ENCODE measurements around the gene GTF2H4. TPM values are rescaled to one million over a fixed set of nuclear protein-coding genes. Genes with fewer than 3 reads are reported as not detected.

The GTF2H4 gene
- total and polyA plus RNA-seq, 2 of the 8 experiments (the other 6 are each of a cell fraction or from before 2014, with no cell fraction given) = 42.3 to 53.4 TPM

- DNase-seq (ENCODE audit: low read depth in 1 of 2, low spot score in 2 of 2) (no peak), FAIRE-seq (no peak)
- H2BK5ac ChIP-seq (ENCODE audit: low read depth, low read length) = no peak overlapping the region
- no peak overlapping the region for H3K56ac ChIP-seq (replicated peaks; ENCODE audit: insufficient read length, low read depth, low read length)
- no peaks in the 10 kb centered on the region for H3K9me3 ChIP-seq (ENCODE audit: insufficient read depth in 2 of 2, low read depth in 1 of 2, low read length in 1 of 2)
- CTCF ChIA-PET (ENCODE audit: partially characterized antibody) = interaction anchor here (0.6 to 4.5 kb wide), 9 partner anchors 11 to 266 kb away, joined by 3 to 26 read pairs (median 4); no protein-coding TSS in a partner anchor
- H3K9ac ChIP-seq (replicated peaks in 1 of 4; ENCODE audit: extremely low read depth in 1 of 4, low read depth in 3 of 4, low read length in 3 of 4) = no peak overlapping the region
- POLR2A ChIA-PET (ENCODE audit: partially characterized antibody) = no interaction called here
- no peaks in the 10 kb centered on the region for H3K79me2 ChIP-seq (ENCODE audit: control insufficient read depth in 1 of 2, insufficient read depth in 2 of 2, low read length in 2 of 2)
- no peak overlapping the region for H3K4ac ChIP-seq (replicated peaks; ENCODE audit: insufficient read length, low read depth, low read length)
- no peak overlapping the region for H3K23ac ChIP-seq (ENCODE audit: insufficient read length)
- H4K8ac ChIP-seq (ENCODE audit: extremely low read depth, insufficient read depth, low read length) = no peak overlapping the region
- H3K27me3 ChIP-seq (replicated peaks in 1 of 4; ENCODE audit: control insufficient read depth in 3 of 4, extremely low read depth in 1 of 4, insufficient read depth in 3 of 4, low read length in 3 of 4) = no peaks in the 10 kb centered on the region; a peak in 1 of 7 replicates
- H2BK20ac ChIP-seq (ENCODE audit: low read length) = no peak overlapping the region
- H3K79me1 ChIP-seq (ENCODE audit: low read depth, low read length) = no peaks in the 10 kb centered on the region
- peak overlapping the region; percentile 71; the same call in 1 of the 2 replicates for H2BK12ac ChIP-seq (ENCODE audit: low read depth, low read length)
- no peak overlapping the region for H4K91ac ChIP-seq (replicated peaks; ENCODE audit: insufficient read length, low read length)
- no peak overlapping the region for H3K27ac ChIP-seq (ENCODE audit: low read depth, low read length)
- no peak overlapping the region for H2BK120ac ChIP-seq (replicated peaks; ENCODE audit: low read depth, low read length)
- H4K5ac ChIP-seq (ENCODE audit: insufficient read length, low read depth, low read length) = no peak overlapping the region
- no peak overlapping the region for H2AK5ac ChIP-seq (ENCODE audit: low read depth, low read length)
- H3K18ac ChIP-seq (ENCODE audit: extremely low read depth, low read length) = no peak overlapping the region
- H4K20me1 ChIP-seq (replicated peaks in 1 of 2; ENCODE audit: control insufficient read depth in 1 of 2, insufficient read depth in 2 of 2, low read length in 2 of 2) = no peaks in the 10 kb centered on the region
- WGBS, 2 experiments (ENCODE audit: extremely low coverage in 1 of 2, insufficient coverage in 1 of 2, insufficient read length in 1 of 2, insufficient replicate concordance in 2 of 2, low coverage in 1 of 2, low lambda C conversion rate in 2 of 2, missing lambda C conversion rate in 1 of 2) = 88% methylated on average over 4 of the region's 4 CpGs; no CpG with 5 or more reads in 1 of the 2 experiments
- no peak overlapping the region for H3K14ac ChIP-seq (ENCODE audit: insufficient read length)
- no peaks in the 10 kb centered on the region; the same call in 1 of the 2 replicates for H3K23me2 ChIP-seq (ENCODE audit: low read depth, low read length)
- no peak overlapping the region for H3K4me3 ChIP-seq (ENCODE audit: extremely low read depth in 1 of 4, insufficient read depth in 2 of 4, low read depth in 3 of 4, low read length in 4 of 4)
- H2AFZ ChIP-seq (ENCODE audit: low read length) = no peak overlapping the region
- no peak overlapping the region for H3K4me2 ChIP-seq (ENCODE audit: insufficient read depth in 1 of 2, low read depth in 2 of 2, low read length in 2 of 2)
- H2BK15ac ChIP-seq (ENCODE audit: low read length) = no peak overlapping the region
- no peaks in the 10 kb centered on the region for H3K36me3 ChIP-seq (ENCODE audit: control insufficient read depth in 2 of 4, insufficient read depth in 4 of 4, low read length in 3 of 4)
- H3K4me1 ChIP-seq (replicated peaks in 1 of 4; ENCODE audit: control insufficient read depth in 3 of 4, insufficient read depth in 4 of 4, low read length in 3 of 4) = peaks cover 6 to 9% (median 8%) of the 10 kb centered on the region in 4 experiments
- TF ChIP-seq ASH2L (IDR thresholded peaks at IDR 0.05; ENCODE audit: low read length) (no peak), JUN (IDR thresholded peaks at IDR 0.05; ENCODE audit: low read depth, low read length) (no peak), HDAC2 (IDR thresholded peaks at IDR 0.05; ENCODE audit: borderline replicate concordance in 1 of 2, low read depth in 2 of 2, low read length in 2 of 2) (no peak), TBP (IDR thresholded peaks at IDR 0.05; ENCODE audit: low read depth, low read length) (no peak), SP2 (IDR thresholded peaks at IDR 0.05; ENCODE audit: low read length) (no peak), CHD1 (IDR thresholded peaks at IDR 0.05; ENCODE audit: low read depth, low read length) (no peak), SP4 (IDR thresholded peaks at IDR 0.05; ENCODE audit: low read length) (no peak), CTBP2 (IDR thresholded peaks at IDR 0.05; ENCODE audit: borderline replicate concordance, insufficient read depth, insufficient read length, low read length) (no peak), TEAD4 (IDR thresholded peaks at IDR 0.05; ENCODE audit: low read depth, low read length) (no peak), MAFK (IDR thresholded peaks at IDR 0.05; ENCODE audit: low read depth, low read length) (no peak), BCL11A (IDR thresholded peaks at IDR 0.05; ENCODE audit: low read depth in 2 of 2, low read length in 2 of 2) (no peak), CBX5 (IDR thresholded peaks at IDR 0.05; ENCODE audit: low read depth, low read length) (no peak), E2F6 (IDR thresholded peaks at IDR 0.05) (no peak), PHF8 (conservative IDR thresholded peaks at IDR 0.05; ENCODE audit: low read depth, low read length) (no peak), CHD2 (IDR thresholded peaks at IDR 0.05; ENCODE audit: low read length) (no peak)
Observed at GRCh38 chr6:30944051-30944450, 36.0 kb downstream of the GTF2H4 start.

Measured in H1 (cell line).